ENCODE measurements around the gene SPTB. TPM values are rescaled to one million over a fixed set of nuclear protein-coding genes. Genes with fewer than 3 reads are reported as not detected.

Gene SPTB
- polyA plus RNA-seq, 1 donor from 2014 or later: 0.06 TPM

- H3K4me3 Mint-ChIP-seq: peak overlapping the region in 1 of 4 donors; percentile 24
- H3K27me3 Mint-ChIP-seq: peaks cover 5% of the 10 kb centered on the region
- peaks cover 0 to 3% (median 2%) of the 10 kb centered on the region in 3 donors for H3K4me1 Mint-ChIP-seq
- no peaks in the 10 kb centered on the region for H3K9me3 Mint-ChIP-seq
- no peak overlapping the region for H3K27ac Mint-ChIP-seq
- H3K36me3 Mint-ChIP-seq: no peaks in the 10 kb centered on the region
Measured at GRCh38 chr14:64729386-64730060, 150.2 kb downstream of the SPTB start.

GRCh38 chr14:64728856-64729255 lies 150.9 kb downstream of the SPTB start:
- Mint-ChIP-seq H3K36me3 (peaks cover under 1% of the 10 kb centered on the region), H3K9me3 (no peaks in the 10 kb centered on the region), H3K4me3 (no peak overlapping the region), H3K4me1 (peaks cover 0 to 3% (median 2%) of the 10 kb centered on the region in 3 donors), H3K27me3 (peaks cover 5% of the 10 kb centered on the region), H3K27ac (no peak overlapping the region)

GRCh38 chr14:64728106-64728505 lies 151.6 kb downstream of the SPTB start:
- no peak overlapping the region for H3K4me3 Mint-ChIP-seq
- peaks cover 4% of the 10 kb centered on the region for H3K36me3 Mint-ChIP-seq
- H3K27me3 Mint-ChIP-seq: peaks cover 5% of the 10 kb centered on the region
- no peaks in the 10 kb centered on the region for H3K9me3 Mint-ChIP-seq
- peaks cover 0 to 3% (median 2%) of the 10 kb centered on the region in 3 donors for H3K4me1 Mint-ChIP-seq
- H3K27ac Mint-ChIP-seq: peak overlapping the region in 1 of 3 donors; percentile 7

- Mint-ChIP-seq H3K4me1 (peaks cover 0 to 3% (median 2%) of the 10 kb centered on the region in 3 donors), H3K27ac (peak overlapping the region in 1 of 3 donors; percentile 7), H3K9me3 (no peaks in the 10 kb centered on the region)
Measured at GRCh38 chr14:64727551-64728071, 152.1 kb downstream of the SPTB start.

GRCh38 chr14:64726585-64726890 lies 153.2 kb downstream of the SPTB start:
- Mint-ChIP-seq H3K4me3 (no peak overlapping the region), H3K4me1 (peaks cover 0 to 3% (median 2%) of the 10 kb centered on the region in 3 donors), H3K36me3 (peaks cover 4% of the 10 kb centered on the region), H3K27me3 (peaks cover 5% of the 10 kb centered on the region), H3K9me3 (no peaks in the 10 kb centered on the region), H3K27ac (no peak overlapping the region)

More at GRCh38 chr14:64727551-64728071, 152.1 kb downstream of the SPTB start:
- H3K4me3 Mint-ChIP-seq: no peak overlapping the region
- H3K27me3 Mint-ChIP-seq: peaks cover 5% of the 10 kb centered on the region
- peaks cover 4% of the 10 kb centered on the region for H3K36me3 Mint-ChIP-seq

- Mint-ChIP-seq H3K27me3 (peaks cover 5% of the 10 kb centered on the region), H3K27ac (no peak overlapping the region)
Measured at GRCh38 chr14:64725879-64726584, 153.7 kb downstream of the SPTB start.

GRCh38 chr14:64725261-64725815 lies 154.4 kb downstream of the SPTB start:
- H3K9me3 Mint-ChIP-seq: no peaks in the 10 kb centered on the region
- no peak overlapping the region for H3K27ac Mint-ChIP-seq
- peaks cover 8% of the 10 kb centered on the region for H3K27me3 Mint-ChIP-seq
- H3K36me3 Mint-ChIP-seq: peaks cover 4% of the 10 kb centered on the region
- H3K4me3 Mint-ChIP-seq: no peak overlapping the region
- H3K4me1 Mint-ChIP-seq: peaks cover 0 to 3% (median 2%) of the 10 kb centered on the region in 3 donors

More at GRCh38 chr14:64725879-64726584, 153.7 kb downstream of the SPTB start:
- peak overlapping the region in 1 of 4 donors; percentile 9 for H3K4me3 Mint-ChIP-seq
- H3K4me1 Mint-ChIP-seq: peaks cover 0 to 3% (median 2%) of the 10 kb centered on the region in 3 donors
- H3K9me3 Mint-ChIP-seq: no peaks in the 10 kb centered on the region
- peaks cover 4% of the 10 kb centered on the region for H3K36me3 Mint-ChIP-seq

- peaks cover 8% of the 10 kb centered on the region for H3K27me3 Mint-ChIP-seq
- H3K4me3 Mint-ChIP-seq: no peak overlapping the region
- H3K27ac Mint-ChIP-seq: no peak overlapping the region
- H3K4me1 Mint-ChIP-seq: peaks cover 0 to 3% (median 2%) of the 10 kb centered on the region in 3 donors
- peaks cover 4% of the 10 kb centered on the region for H3K36me3 Mint-ChIP-seq
- no peaks in the 10 kb centered on the region for H3K9me3 Mint-ChIP-seq
Measured at GRCh38 chr14:64724578-64724930, 155.2 kb downstream of the SPTB start.

GRCh38 chr14:64723691-64724577 lies 155.8 kb downstream of the SPTB start:
- Mint-ChIP-seq H3K4me3 (peak overlapping the region in 2 of 4 donors; percentile 24 to 70), H3K4me1 (peaks cover 0 to 3% (median 2%) of the 10 kb centered on the region in 3 donors), H3K36me3 (peaks cover 4% of the 10 kb centered on the region), H3K27ac (peak overlapping the region in 1 of 3 donors; percentile 96), H3K9me3 (no peaks in the 10 kb centered on the region), H3K27me3 (peaks cover 8% of the 10 kb centered on the region)

GRCh38 chr14:64722842-64723447 lies 156.8 kb downstream of the SPTB start:
- H3K27ac Mint-ChIP-seq: peak overlapping the region in 1 of 3 donors; percentile 25
- H3K4me1 Mint-ChIP-seq: peaks cover 0 to 2% (median 1%) of the 10 kb centered on the region in 3 donors
- peaks cover 6% of the 10 kb centered on the region for H3K36me3 Mint-ChIP-seq
- H3K4me3 Mint-ChIP-seq: no peak overlapping the region
- peaks cover 8% of the 10 kb centered on the region for H3K27me3 Mint-ChIP-seq
- no peaks in the 10 kb centered on the region for H3K9me3 Mint-ChIP-seq

- Mint-ChIP-seq H3K4me3 (peak overlapping the region in 1 of 4 donors; percentile 9), H3K27ac (no peak overlapping the region), H3K27me3 (peaks cover 12% of the 10 kb centered on the region), H3K36me3 (peaks cover 6% of the 10 kb centered on the region), H3K4me1 (peaks cover 0 to 2% (median 1%) of the 10 kb centered on the region in 3 donors), H3K9me3 (no peaks in the 10 kb centered on the region)
Measured at GRCh38 chr14:64721899-64722298, 157.8 kb downstream of the SPTB start.

GRCh38 chr14:64721391-64721791 lies 158.3 kb downstream of the SPTB start:
- Mint-ChIP-seq H3K27me3 (peaks cover 9% of the 10 kb centered on the region), H3K9me3 (no peaks in the 10 kb centered on the region), H3K4me3 (no peak overlapping the region), H3K36me3 (peaks cover 6% of the 10 kb centered on the region), H3K4me1 (peaks cover 0 to 2% (median 1%) of the 10 kb centered on the region in 3 donors), H3K27ac (no peak overlapping the region)

GRCh38 chr14:64720131-64720576 lies 159.6 kb downstream of the SPTB start:
- H3K4me1 Mint-ChIP-seq: peaks cover 0 to 1% (median 0%) of the 10 kb centered on the region in 3 donors
- peaks cover 6% of the 10 kb centered on the region for H3K36me3 Mint-ChIP-seq
- no peak overlapping the region for H3K27ac Mint-ChIP-seq
- peaks cover 9% of the 10 kb centered on the region for H3K27me3 Mint-ChIP-seq
- H3K4me3 Mint-ChIP-seq: no peak overlapping the region
- H3K9me3 Mint-ChIP-seq: no peaks in the 10 kb centered on the region

GRCh38 chr14:64719601-64720000 lies 160.1 kb downstream of the SPTB start:
- Mint-ChIP-seq H3K4me3 (no peak overlapping the region), H3K36me3 (peaks cover 6% of the 10 kb centered on the region), H3K4me1 (no peaks in the 10 kb centered on the region), H3K27ac (no peak overlapping the region), H3K27me3 (peaks cover 9% of the 10 kb centered on the region), H3K9me3 (peaks cover 0 to under 1% (median 0%) of the 10 kb centered on the region in 3 donors)
